AG04450 (cell line): ENCODE measurements around the gene KCNK7. TPM values are rescaled to one million over a fixed set of nuclear protein-coding genes. Genes with fewer than 3 reads are reported as not detected.

Source experiments
- CTCF ChIA-PET: fragments of 300-600, 350-600 bp; formaldehyde crosslinking; extraction: SDS; loops from one replicate; lab custom pipeline; 2022; ENCODE audit warnings: antibody characterized with exemption, inconsistent platforms; lab: Charles Lee
- POLR2A ChIA-PET: fragments of 350-600 bp; formaldehyde crosslinking; extraction: SDS; loops from one replicate; lab custom pipeline; 2021; ENCODE audit warnings: antibody characterized with exemption, inconsistent platforms; lab: Yijun Ruan, JAX
- DNase-seq: peaks from one replicate; pipeline ENCODE4 v3.0.0-alpha.2; 2011; ENCODE audit warnings: low read depth, low spot score
- H3K27ac ChIP-seq: one replicate; pipeline ENCODE4 v1.5.1; 2012; ENCODE audit warnings: low read depth, low read length, control low read depth
- H3K27me3 ChIP-seq: one replicate; pipeline ENCODE4 v1.6.0; 2012; ENCODE audit warnings: low read length; ENCODE audit not compliant: control insufficient read depth, insufficient read depth
- H3K4me3 ChIP-seq: 2 replicates; pipeline ENCODE4 v1.5.1; 2011; ENCODE audit warnings: mild to moderate bottlenecking, low read depth, low read length, control low read depth
- H3K9me3 ChIP-seq: 2 replicates; pipeline ENCODE4 v1.5.1; 2012; ENCODE audit warnings: low read length; ENCODE audit not compliant: control insufficient read depth, insufficient read depth
- polyA plus RNA-seq: library from polyadenylated mRNA; depleted of rRNA; stranded (reverse); fragments of >200 nt; gene quantifications from 2 replicates; pipeline ENCODE4 v1.2.3, GENCODE V29; 2011
- TF ChIP-seq, protein P1 (sequence below): IDR thresholded peaks from 2 replicates; pipeline ENCODE4 v1.5.1; 2011; ENCODE audit warnings: low read depth, low read length, control low read depth, inconsistent platforms

Gene KCNK7
- polyA plus RNA-seq, 1 experiment = not detected

DNA sequence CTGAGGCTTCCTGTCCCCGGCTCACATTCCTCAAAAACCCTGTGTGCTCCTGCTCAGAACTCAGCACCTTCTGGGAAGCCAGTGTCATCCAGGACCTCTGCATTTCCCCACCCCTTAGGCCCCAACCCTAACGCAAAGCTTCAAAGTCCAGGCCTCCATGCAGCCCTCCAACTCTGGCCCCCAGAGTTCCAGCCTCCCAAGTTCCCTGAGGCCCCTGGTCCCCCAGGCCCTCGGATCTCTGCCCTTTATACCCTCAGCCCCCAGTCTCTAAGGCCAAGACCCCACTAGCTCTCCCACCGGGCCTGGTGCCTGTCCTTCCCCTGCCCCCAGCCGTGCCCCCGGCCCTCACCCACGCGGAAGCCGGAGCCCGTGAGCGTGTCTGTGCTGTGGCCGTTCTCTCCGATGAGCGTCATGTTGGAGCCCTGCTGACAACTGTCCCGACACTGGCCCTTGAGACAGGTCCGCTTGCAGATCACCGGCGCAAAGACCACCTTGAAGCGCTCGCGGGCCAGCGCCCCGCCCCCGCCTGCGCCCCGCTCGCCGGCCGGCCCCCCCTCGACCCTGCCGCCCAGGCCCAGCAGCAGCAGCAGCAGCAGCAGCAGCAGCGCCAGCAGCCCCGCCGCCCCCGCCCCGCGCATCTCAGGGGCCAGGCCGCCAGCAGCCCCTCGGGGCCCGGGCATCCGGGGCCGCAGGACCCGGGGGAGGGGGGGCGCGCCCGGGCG lies 38.2 kb downstream of the KCNK7 start:
- Histone ChIP-seq H3K4me3 (peak overlapping the region; percentile 71), H3K27ac (peak overlapping the region; percentile 70), H3K9me3 (no peaks in the 10 kb centered on the region; the same call in 1 of the 2 replicates), H3K27me3 (no peaks in the 10 kb centered on the region)
- DNase-seq = no peak
- TF ChIP-seq, protein P1, sequence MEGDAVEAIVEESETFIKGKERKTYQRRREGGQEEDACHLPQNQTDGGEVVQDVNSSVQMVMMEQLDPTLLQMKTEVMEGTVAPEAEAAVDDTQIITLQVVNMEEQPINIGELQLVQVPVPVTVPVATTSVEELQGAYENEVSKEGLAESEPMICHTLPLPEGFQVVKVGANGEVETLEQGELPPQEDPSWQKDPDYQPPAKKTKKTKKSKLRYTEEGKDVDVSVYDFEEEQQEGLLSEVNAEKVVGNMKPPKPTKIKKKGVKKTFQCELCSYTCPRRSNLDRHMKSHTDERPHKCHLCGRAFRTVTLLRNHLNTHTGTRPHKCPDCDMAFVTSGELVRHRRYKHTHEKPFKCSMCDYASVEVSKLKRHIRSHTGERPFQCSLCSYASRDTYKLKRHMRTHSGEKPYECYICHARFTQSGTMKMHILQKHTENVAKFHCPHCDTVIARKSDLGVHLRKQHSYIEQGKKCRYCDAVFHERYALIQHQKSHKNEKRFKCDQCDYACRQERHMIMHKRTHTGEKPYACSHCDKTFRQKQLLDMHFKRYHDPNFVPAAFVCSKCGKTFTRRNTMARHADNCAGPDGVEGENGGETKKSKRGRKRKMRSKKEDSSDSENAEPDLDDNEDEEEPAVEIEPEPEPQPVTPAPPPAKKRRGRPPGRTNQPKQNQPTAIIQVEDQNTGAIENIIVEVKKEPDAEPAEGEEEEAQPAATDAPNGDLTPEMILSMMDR = no peak
- POLR2A ChIA-PET = interaction anchor here (0.9 to 1.1 kb wide), 2 partner anchors 17 to 135 kb away, joined by 5 read pairs; partner anchors contain the start of gene NEAT1
- CTCF ChIA-PET = interaction anchor here (0.7 to 1.3 kb wide), 2 partner anchors 15 to 17 kb away, joined by 4 to 10 read pairs; partner anchors contain the start of gene FAM89B

DNA sequence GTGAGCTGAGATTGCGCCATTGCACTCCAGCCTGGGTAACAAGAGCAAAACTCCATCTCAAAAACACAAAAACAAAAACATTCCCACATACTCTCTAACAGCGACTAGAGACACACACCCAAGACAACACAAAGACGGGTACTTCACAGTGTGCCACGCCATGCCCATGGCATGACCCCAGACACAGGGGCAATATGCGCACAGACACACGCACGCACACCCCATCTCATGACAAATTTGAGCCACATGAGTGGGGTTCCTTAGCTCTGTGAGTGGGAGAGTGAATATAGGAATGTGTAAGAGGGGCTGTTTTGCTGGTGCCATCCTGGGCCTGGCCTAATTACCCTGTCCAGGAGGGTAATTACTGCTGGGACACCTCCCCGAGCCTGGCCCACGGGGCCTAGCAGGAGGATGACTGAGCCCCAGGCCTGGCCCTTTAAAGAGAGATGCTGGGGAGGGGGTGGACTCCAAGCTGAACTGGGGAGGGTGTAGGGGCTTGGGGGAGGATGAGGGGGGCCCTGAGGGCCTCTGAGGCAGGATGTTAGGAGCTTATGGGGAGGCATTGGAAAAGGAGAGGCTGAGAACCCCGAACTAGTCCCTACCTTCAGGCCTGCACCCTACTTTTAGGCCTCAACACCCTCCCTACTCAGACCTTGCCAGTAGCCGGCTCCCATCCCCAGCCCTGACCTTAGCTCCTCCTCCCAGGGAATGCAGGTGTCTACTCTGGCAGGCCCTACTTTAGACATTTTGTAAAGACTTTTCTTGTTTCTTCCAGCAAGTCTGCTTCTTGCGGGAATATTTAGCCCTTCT lies 38.9 kb downstream of the KCNK7 start:
- CTCF ChIA-PET = interaction anchor here (0.7 to 1.3 kb wide), 2 partner anchors 16 kb away, joined by 4 to 10 read pairs; partner anchors contain the start of gene FAM89B
- DNase-seq = no peak
- H3K4me3 ChIP-seq = peak overlapping the region; percentile 71
- H3K27me3 ChIP-seq = no peaks in the 10 kb centered on the region
- H3K9me3 ChIP-seq = peaks cover 4% of the 10 kb centered on the region; the same call in 1 of the 2 replicates
- peak overlapping the region; percentile 70 for H3K27ac ChIP-seq
- TF ChIP-seq, protein P1 = no peak
- POLR2A ChIA-PET = interaction anchor here (0.7 to 1.1 kb wide), 4 partner anchors 13 to 779 kb away, joined by 3 to 5 read pairs (median 4); partner anchors contain the start of gene NEAT1

DNA sequence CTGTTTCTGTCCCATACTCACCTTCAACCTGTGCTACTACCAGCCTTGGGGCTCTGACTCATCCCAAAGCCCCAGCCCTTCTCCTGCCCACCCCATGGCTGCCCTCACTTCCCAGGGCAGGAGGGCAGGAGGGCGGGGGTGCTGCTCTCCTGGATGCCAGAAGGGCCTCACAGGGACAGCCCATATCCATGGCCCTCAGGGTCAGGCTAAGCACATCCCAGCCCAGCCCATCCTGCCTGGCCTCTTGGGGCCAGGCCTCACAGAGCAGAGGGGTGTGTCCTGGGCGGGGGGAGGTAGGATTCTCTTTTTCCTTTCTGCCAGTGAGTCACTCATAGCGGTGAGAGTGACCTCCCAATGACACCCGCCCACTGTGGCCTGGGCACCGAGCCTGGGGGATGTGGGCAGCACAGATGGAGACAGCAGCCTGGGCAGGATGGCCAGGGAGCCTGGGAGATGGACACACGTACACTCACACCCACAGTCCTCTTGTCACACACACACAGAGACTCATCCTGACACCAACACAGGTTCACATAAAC lies 39.8 kb downstream of the KCNK7 start:
- TF ChIP-seq, protein P1 = no peak
- CTCF ChIA-PET = interaction anchor here (1.3 to 1.4 kb wide), 2 partner anchors 14 to 15 kb away, joined by 5 to 10 read pairs; no protein-coding TSS in a partner anchor
- peak overlapping the region; percentile 33 for H3K27ac ChIP-seq

DNA sequence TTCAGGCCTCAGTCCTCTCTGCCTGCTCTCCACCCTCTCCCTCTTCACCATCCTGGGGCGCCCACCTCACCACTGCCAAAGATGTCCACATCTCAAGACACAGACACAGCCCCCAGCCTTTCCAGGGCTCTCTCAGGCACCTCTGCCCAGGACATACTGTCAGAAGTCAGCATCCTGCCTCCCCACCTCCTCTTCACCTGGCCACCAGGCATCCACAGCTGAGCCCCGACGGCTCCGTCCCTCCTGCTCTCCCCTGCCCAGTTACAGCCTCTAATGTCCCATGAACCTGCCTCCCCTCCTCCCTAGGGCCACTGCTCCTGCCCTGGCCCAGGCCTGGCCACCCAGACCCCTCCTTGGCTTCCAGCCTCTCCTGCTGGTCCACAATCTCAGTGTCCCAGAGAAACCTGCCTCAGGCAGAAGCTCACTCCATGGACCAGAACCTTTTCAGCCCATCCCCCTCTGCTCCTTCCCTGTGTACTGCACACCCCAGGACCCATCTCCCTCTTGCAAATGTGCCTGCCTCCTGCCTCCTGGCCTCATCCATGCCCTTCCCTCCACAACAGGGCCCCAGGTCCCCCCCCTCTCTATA lies 40.7 kb downstream of the KCNK7 start:
- Histone ChIP-seq H3K27ac (no peak overlapping the region), H3K9me3 (peaks cover 4% of the 10 kb centered on the region; the same call in 1 of the 2 replicates), H3K4me3 (no peak overlapping the region), H3K27me3 (no peaks in the 10 kb centered on the region)
- no peak for DNase-seq
- ChIA-PET POLR2A (no interaction called here), CTCF (interaction anchor here (1.4 kb wide), 1 partner anchor 14 kb away, joined by 5 read pairs; no protein-coding TSS in a partner anchor)
- TF ChIP-seq, protein P1 = no peak

More for the DNA sequence above, 39.8 kb downstream of the KCNK7 start:
- DNase-seq = peak; percentile 29
- POLR2A ChIA-PET = no interaction called here
- peak overlapping the region; percentile 29; the same call in 1 of the 2 replicates for H3K4me3 ChIP-seq
- H3K27me3 ChIP-seq = no peaks in the 10 kb centered on the region
- H3K9me3 ChIP-seq = peaks cover 4% of the 10 kb centered on the region; the same call in 1 of the 2 replicates
